Upper lobe of left lung (tissue), 4 donors: ENCODE data around the gene TRIP10.

Source experiments
- CTCF ChIP-seq, 6 experiments: fragments of 450-650 bp in 4 of 6; fragments of 200-600 bp in 2 of 6; sonication (generic) in 2 of 6; IDR thresholded peaks; one replicate each; pipeline ENCODE4 v1.5.1; 2016 to 2019; ENCODE audit warnings: antibody characterized with exemption in 6 of 6
- POLR2A ChIP-seq, 4 donors: fragments of 450-650 bp; IDR thresholded peaks; one replicate each; pipeline ENCODE4 v1.5.1; 2016 to 2017; ENCODE audit warnings: antibody characterized with exemption in 4 of 4, mild to moderate bottlenecking in 2 of 4
- POLR2AphosphoS5 ChIP-seq, 2 donors: sonication (generic); formaldehyde crosslinking; IDR thresholded peaks; one replicate each; pipeline ENCODE4 v1.5.1; 2017; ENCODE audit warnings: antibody characterized with exemption in 2 of 2

DNA sequence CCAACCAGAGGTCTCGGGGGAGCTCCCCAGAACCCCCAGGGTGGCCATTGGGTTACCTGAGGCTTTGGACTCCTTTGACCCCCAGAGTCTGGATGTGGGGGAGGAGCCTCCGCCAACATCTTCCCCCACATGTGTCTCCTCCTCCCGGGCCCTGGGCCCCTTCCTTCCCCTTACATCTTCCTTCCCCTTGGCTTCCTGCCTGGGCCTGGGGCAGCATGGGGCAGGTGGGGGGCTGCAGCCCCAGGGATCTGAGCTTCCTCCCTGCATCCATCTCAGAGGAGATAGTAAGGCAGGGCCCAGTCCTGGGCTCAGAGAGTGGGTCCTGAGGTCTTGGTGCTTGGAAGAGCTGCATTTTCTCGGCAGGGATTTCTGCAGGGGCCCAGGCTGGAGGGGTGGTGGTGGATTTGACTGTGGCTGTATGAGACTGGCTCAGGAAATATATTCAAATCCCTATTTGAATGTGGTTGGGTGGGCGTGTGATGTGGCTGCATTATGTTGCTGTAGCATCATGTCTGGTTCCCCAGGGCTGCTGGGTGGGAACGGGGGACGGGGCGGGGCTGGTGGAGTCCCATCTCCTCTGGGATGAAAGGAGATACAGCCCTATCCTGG lies 33.9 kb downstream of the TRIP10 start:
- no peak for TF ChIP-seq CTCF (IDR thresholded peaks at IDR 0.05)
- TF ChIP-seq POLR2AphosphoS5 (IDR thresholded peaks at IDR 0.05): no peak
- no peak for TF ChIP-seq POLR2A (IDR thresholded peaks at IDR 0.05)
